ENCODE measurements around the gene NUCB2. TPM values are rescaled to one million over a fixed set of nuclear protein-coding genes. Genes with fewer than 3 reads are reported as not detected.

NUCB2 gene
- total RNA-seq, 1 donor from 2014 or later: 101 TPM

GRCh38 chr11:17314904-17315426 is 38.4 kb downstream of the NUCB2 start:
- no peaks in the 10 kb centered on the region for H3K27me3 ChIP-seq (ENCODE audit: low read depth)
- no peak overlapping the region for H3K27ac ChIP-seq (replicated peaks)
- no peak overlapping the region for H3K4me3 ChIP-seq
- intact Hi-C loops (cut with micrococcal nuclease): no loop called here
- H3K9me3 ChIP-seq (replicated peaks): no peaks in the 10 kb centered on the region
- no peaks in the 10 kb centered on the region for H3K4me1 ChIP-seq
- no peak for DNase-seq
- TF ChIP-seq CTCF (IDR thresholded peaks at IDR 0.05; ENCODE audit: borderline replicate concordance): no peak
- peaks cover 86% of the 10 kb centered on the region for H3K36me3 ChIP-seq

GRCh38 chr11:17328871-17329494 is 52.4 kb downstream of the NUCB2 start:
- intact Hi-C loops (cut with micrococcal nuclease): no loop called here
- H3K27me3 ChIP-seq (ENCODE audit: low read depth): no peaks in the 10 kb centered on the region
- H3K36me3 ChIP-seq: peaks cover 43% of the 10 kb centered on the region
- DNase-seq: peak; percentile 23
- peaks cover 17% of the 10 kb centered on the region for H3K4me1 ChIP-seq
- H3K4me3 ChIP-seq: no peak overlapping the region
- no peak for TF ChIP-seq CTCF (IDR thresholded peaks at IDR 0.05; ENCODE audit: borderline replicate concordance)
- H3K9me3 ChIP-seq (replicated peaks): no peaks in the 10 kb centered on the region
- no peak overlapping the region for H3K27ac ChIP-seq (replicated peaks)

- H3K4me1 ChIP-seq: peaks cover 18% of the 10 kb centered on the region
- TF ChIP-seq CTCF (IDR thresholded peaks at IDR 0.05; ENCODE audit: borderline replicate concordance): no peak
- intact Hi-C loops (cut with micrococcal nuclease): no loop called here
- peaks cover 40% of the 10 kb centered on the region for H3K36me3 ChIP-seq
- no peaks in the 10 kb centered on the region for H3K27me3 ChIP-seq (ENCODE audit: low read depth)
- H3K4me3 ChIP-seq: no peak overlapping the region
- H3K27ac ChIP-seq (replicated peaks): no peak overlapping the region
- DNase-seq: no peak
- no peaks in the 10 kb centered on the region for H3K9me3 ChIP-seq (replicated peaks)
Measured at GRCh38 chr11:17331669-17332068, 55.1 kb downstream of the NUCB2 start.

GRCh38 chr11:17333799-17334586 is 57.5 kb downstream of the NUCB2 start:
- DNase-seq: peak; percentile 33
- H3K36me3 ChIP-seq: peaks cover 28% of the 10 kb centered on the region
- no peak overlapping the region for H3K4me3 ChIP-seq
- H3K4me1 ChIP-seq: peaks cover 15% of the 10 kb centered on the region
- no peaks in the 10 kb centered on the region for H3K9me3 ChIP-seq (replicated peaks)
- H3K27ac ChIP-seq (replicated peaks): peak overlapping the region; percentile 18
- intact Hi-C loops (cut with micrococcal nuclease): no loop called here
- no peaks in the 10 kb centered on the region for H3K27me3 ChIP-seq (ENCODE audit: low read depth)
- TF ChIP-seq CTCF (IDR thresholded peaks at IDR 0.05; ENCODE audit: borderline replicate concordance): no peak

- no peak for TF ChIP-seq CTCF (IDR thresholded peaks at IDR 0.05; ENCODE audit: borderline replicate concordance)
- Histone ChIP-seq H3K27ac (replicated peaks) (no peak overlapping the region), H3K9me3 (replicated peaks) (no peaks in the 10 kb centered on the region), H3K27me3 (ENCODE audit: low read depth) (no peaks in the 10 kb centered on the region), H3K4me3 (no peak overlapping the region), H3K36me3 (no peaks in the 10 kb centered on the region), H3K4me1 (no peaks in the 10 kb centered on the region)
- intact Hi-C loops (cut with micrococcal nuclease): no loop called here
- no peak for DNase-seq
Measured at GRCh38 chr11:17343257-17343656, 66.7 kb downstream of the NUCB2 start.

All from left ventricle myocardium inferior (tissue), 1 donor.